Glutamatergic neuron (in vitro differentiated cells): Measurements from ENCODE around the gene KCNE1. TPM values are rescaled to one million over a fixed set of nuclear protein-coding genes. Genes with fewer than 3 reads are reported as not detected.

Source experiments
- DNase-seq: peaks from one replicate; pipeline ENCODE4 v3.0.0; 2022
- H3K27ac Mint-ChIP-seq: one replicate; pipeline ENCODE4 v1.8.0; 2020; ENCODE audit warnings: mild to moderate bottlenecking, mixed read lengths, inconsistent platforms; ENCODE audit not compliant: unreplicated experiment
- H3K27me3 Mint-ChIP-seq: one replicate; pipeline ENCODE4 v1.8.0; 2020; ENCODE audit warnings: mild to moderate bottlenecking, moderate library complexity, mixed read lengths, inconsistent platforms; ENCODE audit not compliant: unreplicated experiment
- H3K36me3 Mint-ChIP-seq: one replicate; pipeline ENCODE4 v1.8.0; 2020; ENCODE audit warnings: mild to moderate bottlenecking, mixed read lengths, inconsistent platforms; ENCODE audit not compliant: unreplicated experiment
- H3K4me1 Mint-ChIP-seq: one replicate; pipeline ENCODE4 v1.8.0; 2020; ENCODE audit warnings: mild to moderate bottlenecking, low read depth, mixed read lengths, inconsistent platforms; ENCODE audit not compliant: unreplicated experiment
- H3K4me3 Mint-ChIP-seq: one replicate; pipeline ENCODE4 v1.8.0; 2020; ENCODE audit warnings: mild to moderate bottlenecking, mixed read lengths, inconsistent platforms; ENCODE audit not compliant: unreplicated experiment
- H3K9me3 Mint-ChIP-seq: one replicate; pipeline ENCODE4 v1.8.0; 2020; ENCODE audit warnings: mild to moderate bottlenecking, moderate library complexity, mixed read lengths, inconsistent platforms; ENCODE audit not compliant: unreplicated experiment
- total RNA-seq: library from RNA; stranded (reverse); fragmentation: NEBNext Ultra II Directional; extraction: Animal tissue kit (Norgen Biotek cat#: 25700); gene quantifications from one replicate; pipeline ENCODE4 v1.2.1, GENCODE V29; 2021; ENCODE audit not compliant: unreplicated experiment
- TF ChIP-seq, protein P1 (sequence below): fragments of 200-600 bp; sonication (generic); IDR thresholded peaks from one replicate; pipeline ENCODE4 v1.5.0; 2021; ENCODE audit not compliant: partially characterized antibody, unreplicated experiment

KCNE1 gene
- total RNA-seq, 1 donor from 2014 or later: 1.6 TPM

DNA sequence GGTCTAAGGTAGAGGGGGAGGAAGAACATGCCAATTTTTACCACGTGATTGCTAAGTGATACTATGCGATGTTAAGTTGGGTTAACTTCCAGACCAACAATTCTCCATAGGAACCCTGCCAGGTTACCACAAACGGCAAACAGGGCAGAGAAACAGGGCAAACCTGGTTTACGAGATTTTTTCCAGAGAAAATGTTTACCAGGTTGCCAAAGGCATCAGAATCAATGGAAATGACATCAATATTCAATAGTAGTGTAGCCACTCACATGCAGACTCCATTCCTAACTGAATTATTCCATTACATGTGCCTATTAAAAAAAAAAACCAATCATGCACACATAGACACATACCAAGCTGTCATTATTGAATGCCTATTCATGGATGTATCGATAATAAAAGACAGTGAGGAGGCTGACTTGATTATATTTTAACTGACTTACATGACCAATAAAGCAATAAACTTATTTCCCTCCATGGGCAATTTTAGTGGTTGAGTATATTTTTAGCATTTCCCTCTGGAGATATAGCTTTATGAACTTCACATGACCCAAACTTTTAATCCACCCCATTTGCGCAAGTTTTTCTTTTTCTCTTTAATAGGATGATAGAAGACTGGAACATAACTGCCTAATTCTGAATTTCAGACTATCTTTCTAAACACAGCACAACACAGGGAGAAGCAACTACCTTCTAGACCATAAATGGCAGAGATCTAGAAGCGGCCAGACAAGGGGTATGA lies 40.5 kb upstream of the KCNE1 start:
- Mint-ChIP-seq H3K4me3 (no peak overlapping the region), H3K27me3 (no peaks in the 10 kb centered on the region), H3K27ac (no peak overlapping the region), H3K9me3 (peaks cover 1% of the 10 kb centered on the region), H3K4me1 (no peaks in the 10 kb centered on the region), H3K36me3 (peaks cover 21% of the 10 kb centered on the region)
- DNase-seq: no peak
- TF ChIP-seq, protein P1, sequence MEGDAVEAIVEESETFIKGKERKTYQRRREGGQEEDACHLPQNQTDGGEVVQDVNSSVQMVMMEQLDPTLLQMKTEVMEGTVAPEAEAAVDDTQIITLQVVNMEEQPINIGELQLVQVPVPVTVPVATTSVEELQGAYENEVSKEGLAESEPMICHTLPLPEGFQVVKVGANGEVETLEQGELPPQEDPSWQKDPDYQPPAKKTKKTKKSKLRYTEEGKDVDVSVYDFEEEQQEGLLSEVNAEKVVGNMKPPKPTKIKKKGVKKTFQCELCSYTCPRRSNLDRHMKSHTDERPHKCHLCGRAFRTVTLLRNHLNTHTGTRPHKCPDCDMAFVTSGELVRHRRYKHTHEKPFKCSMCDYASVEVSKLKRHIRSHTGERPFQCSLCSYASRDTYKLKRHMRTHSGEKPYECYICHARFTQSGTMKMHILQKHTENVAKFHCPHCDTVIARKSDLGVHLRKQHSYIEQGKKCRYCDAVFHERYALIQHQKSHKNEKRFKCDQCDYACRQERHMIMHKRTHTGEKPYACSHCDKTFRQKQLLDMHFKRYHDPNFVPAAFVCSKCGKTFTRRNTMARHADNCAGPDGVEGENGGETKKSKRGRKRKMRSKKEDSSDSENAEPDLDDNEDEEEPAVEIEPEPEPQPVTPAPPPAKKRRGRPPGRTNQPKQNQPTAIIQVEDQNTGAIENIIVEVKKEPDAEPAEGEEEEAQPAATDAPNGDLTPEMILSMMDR: no peak

DNA sequence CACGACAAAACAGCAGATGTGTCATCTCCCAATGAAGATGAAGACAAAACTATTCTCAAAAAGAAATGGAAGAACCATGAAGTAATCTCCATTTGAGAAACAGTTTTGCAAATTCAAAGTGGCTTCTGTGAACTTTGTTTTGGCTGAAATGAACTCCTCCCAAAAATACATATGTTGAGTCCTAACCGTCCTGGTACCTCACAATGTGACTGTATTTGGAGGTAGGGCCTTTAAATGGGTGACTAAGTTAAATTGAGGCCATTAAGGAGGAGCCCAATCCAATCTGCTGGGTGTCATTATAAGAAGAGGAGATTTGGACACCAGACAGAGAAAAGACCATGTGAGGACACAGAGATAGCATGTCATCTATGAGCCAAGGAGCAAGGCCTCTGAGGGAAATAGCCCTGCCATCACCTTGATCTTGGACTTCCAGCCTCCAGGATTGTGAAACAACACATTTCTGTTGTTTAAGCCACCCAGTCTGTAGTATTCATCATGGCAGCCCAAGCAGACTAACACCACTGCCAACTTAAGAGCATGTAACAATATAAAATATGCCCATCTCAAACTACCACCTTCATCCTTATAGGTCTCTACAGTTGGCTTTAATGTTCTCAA lies 38.3 kb upstream of the KCNE1 start:
- Mint-ChIP-seq H3K36me3 (peaks cover 21% of the 10 kb centered on the region), H3K27ac (no peak overlapping the region), H3K27me3 (no peaks in the 10 kb centered on the region), H3K4me1 (peaks cover 2% of the 10 kb centered on the region), H3K9me3 (peaks cover 1% of the 10 kb centered on the region), H3K4me3 (no peak overlapping the region)
- DNase-seq: no peak
- TF ChIP-seq, protein P1: no peak

DNA sequence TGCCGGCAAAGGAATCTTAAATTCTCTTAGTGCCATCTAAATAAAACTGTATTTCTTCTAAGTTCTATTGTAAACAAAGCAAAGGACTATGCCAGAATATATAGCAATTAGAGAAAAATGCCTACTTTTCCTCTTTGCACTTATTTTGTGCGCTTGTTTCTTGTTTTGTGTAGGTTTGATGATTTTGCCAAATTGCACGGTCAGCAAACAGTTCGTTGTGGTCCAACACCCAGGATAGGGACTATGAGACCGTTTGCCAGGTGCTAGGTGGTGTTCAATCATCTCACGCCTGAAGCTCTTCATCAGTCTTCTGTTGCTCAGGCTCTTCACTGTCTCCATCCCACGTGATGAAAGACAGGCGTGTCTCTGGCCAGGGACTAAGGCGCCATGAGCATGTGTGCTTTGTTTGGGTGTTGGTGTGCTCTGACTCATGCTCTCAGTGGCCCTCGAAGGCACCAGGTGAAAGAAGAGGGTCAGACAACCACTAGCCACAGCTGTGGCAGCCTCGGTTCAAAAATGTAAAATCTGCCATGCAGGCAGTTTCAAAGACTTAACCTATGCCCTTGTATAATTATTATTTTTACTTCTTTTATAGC lies 36.9 kb upstream of the KCNE1 start:
- H3K4me1 Mint-ChIP-seq: peaks cover 2% of the 10 kb centered on the region
- TF ChIP-seq, protein P1: no peak
- peaks cover 2% of the 10 kb centered on the region for H3K27me3 Mint-ChIP-seq
- peaks cover 8% of the 10 kb centered on the region for H3K36me3 Mint-ChIP-seq
- H3K27ac Mint-ChIP-seq: no peak overlapping the region
- no peaks in the 10 kb centered on the region for H3K9me3 Mint-ChIP-seq
- no peak for DNase-seq
- H3K4me3 Mint-ChIP-seq: no peak overlapping the region

DNA sequence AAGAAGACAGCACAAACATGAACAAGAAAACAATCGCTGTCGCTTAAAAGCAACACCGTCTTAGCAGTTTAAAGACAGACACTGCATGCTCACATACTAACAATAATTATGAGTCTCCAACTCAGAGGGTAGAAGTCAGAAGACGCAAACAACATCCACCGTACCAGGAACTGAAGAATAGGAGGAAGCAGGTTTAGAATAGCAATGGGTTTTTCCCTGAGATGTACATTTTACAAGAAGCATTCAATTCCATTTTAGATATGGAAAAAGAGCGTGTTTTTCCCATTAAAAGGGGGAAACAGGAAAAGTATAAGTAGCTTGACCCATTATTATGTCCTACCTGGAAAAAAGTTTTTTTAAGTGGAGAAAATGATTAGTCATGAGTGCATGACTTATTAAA lies 34.5 kb upstream of the KCNE1 start:
- TF ChIP-seq, protein P1: no peak
- H3K27ac Mint-ChIP-seq: no peak overlapping the region
- DNase-seq: no peak

More for the DNA sequence above, 34.5 kb upstream of the KCNE1 start:
- Mint-ChIP-seq H3K4me1 (peaks cover 2% of the 10 kb centered on the region), H3K27me3 (peaks cover 2% of the 10 kb centered on the region), H3K9me3 (no peaks in the 10 kb centered on the region), H3K36me3 (peaks cover 8% of the 10 kb centered on the region), H3K4me3 (no peak overlapping the region)
